ENCODE results near the gene SLPI.

- TF ChIP-seq CTCF (IDR thresholded peaks at IDR 0.05 in 4 of 5, conservative IDR thresholded peaks at IDR 0.05 in 1 of 5): no peak
- no peak for TF ChIP-seq POLR2A (IDR thresholded peaks at IDR 0.05)
Measured at GRCh38 chr20:45257161-45257560, 2.8 kb upstream of the SLPI start.
